ENCODE measurements around the gene MAU2. TPM values are rescaled to one million over a fixed set of nuclear protein-coding genes. Genes with fewer than 3 reads are reported as not detected.

MAU2 gene
- total RNA-seq, 1 experiment from 2014 or later, result 48.4 TPM

DNA sequence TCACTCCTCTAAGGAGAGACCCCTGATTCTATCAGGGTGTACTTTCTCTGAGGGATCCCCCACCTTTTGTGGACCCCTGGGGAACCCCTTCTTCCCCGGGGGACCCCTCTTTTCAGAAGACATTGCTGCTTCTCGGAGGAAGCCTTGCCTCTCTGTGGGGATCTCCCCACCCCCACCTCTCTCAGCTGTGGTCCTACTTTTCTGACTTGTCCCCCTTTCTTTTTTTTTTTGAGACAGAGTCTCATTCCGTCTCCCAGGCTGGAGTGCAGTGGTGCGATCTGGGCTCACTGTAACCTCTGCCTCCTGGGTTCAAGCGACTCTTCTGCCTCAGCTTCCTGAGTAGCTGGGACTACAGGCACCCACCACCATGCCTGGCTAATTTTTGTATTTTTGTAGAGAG, 66.5 kb downstream of the MAU2 start:
- peaks cover 5% of the 10 kb centered on the region for H3K79me1 ChIP-seq (ENCODE audit: insufficient read depth, low read depth, low read length, poor library complexity, severe bottlenecking)
- Mint-ChIP-seq H3K4me3 (peak overlapping the region; percentile 82 to 90), H3K36me3 (ENCODE audit: insufficient read depth in 1 of 3, low read depth in 3 of 3) (peaks cover 0 to 9% (median 3%) of the 10 kb centered on the region in 3 experiments; a peak in 2 of 7 replicates), H3K4me1 (peaks cover 29% of the 10 kb centered on the region in 2 experiments), H3K27me3 (ENCODE audit: low read depth) (peaks cover 4% of the 10 kb centered on the region; the same call in 1 of the 2 replicates), H3K9me3 (peaks cover 4 to 5% of the 10 kb centered on the region in 2 experiments; a peak in 4 of 5 replicates), H3K27ac (peak overlapping the region in 2 of 3 experiments; percentile 72 to 75; a peak in 3 of 7 replicates)
- H3K9ac ChIP-seq (ENCODE audit: extremely low read depth, insufficient read length, low read length), result no peak overlapping the region
- H3K79me2 ChIP-seq (ENCODE audit: insufficient read depth, low read length), result peaks cover 10% of the 10 kb centered on the region; the same call in 1 of the 2 replicates
- H3K14ac ChIP-seq (ENCODE audit: insufficient read depth, low read length), result no peak overlapping the region
- H2BK5ac ChIP-seq (ENCODE audit: insufficient read length, low read length), result no peak overlapping the region
- H3K9me3 ChIP-seq (ENCODE audit: control insufficient read depth, low read depth, low read length), result no peaks in the 10 kb centered on the region
- H4K91ac ChIP-seq (ENCODE audit: insufficient read length, low read depth, low read length), result no peak overlapping the region
- H2BK120ac ChIP-seq (ENCODE audit: low read depth, low read length, poor library complexity, severe bottlenecking), result no peak overlapping the region
- no peak overlapping the region for H2BK12ac ChIP-seq (ENCODE audit: insufficient read length, low read depth, low read length)
- H2BK15ac ChIP-seq (ENCODE audit: low read depth, low read length), result no peak overlapping the region
- H2BK20ac ChIP-seq (ENCODE audit: low read depth, low read length, poor library complexity, severe bottlenecking), result no peak overlapping the region
- TF ChIP-seq, protein P1, sequence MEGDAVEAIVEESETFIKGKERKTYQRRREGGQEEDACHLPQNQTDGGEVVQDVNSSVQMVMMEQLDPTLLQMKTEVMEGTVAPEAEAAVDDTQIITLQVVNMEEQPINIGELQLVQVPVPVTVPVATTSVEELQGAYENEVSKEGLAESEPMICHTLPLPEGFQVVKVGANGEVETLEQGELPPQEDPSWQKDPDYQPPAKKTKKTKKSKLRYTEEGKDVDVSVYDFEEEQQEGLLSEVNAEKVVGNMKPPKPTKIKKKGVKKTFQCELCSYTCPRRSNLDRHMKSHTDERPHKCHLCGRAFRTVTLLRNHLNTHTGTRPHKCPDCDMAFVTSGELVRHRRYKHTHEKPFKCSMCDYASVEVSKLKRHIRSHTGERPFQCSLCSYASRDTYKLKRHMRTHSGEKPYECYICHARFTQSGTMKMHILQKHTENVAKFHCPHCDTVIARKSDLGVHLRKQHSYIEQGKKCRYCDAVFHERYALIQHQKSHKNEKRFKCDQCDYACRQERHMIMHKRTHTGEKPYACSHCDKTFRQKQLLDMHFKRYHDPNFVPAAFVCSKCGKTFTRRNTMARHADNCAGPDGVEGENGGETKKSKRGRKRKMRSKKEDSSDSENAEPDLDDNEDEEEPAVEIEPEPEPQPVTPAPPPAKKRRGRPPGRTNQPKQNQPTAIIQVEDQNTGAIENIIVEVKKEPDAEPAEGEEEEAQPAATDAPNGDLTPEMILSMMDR (conservative IDR thresholded peaks at IDR 0.05), result no peak
- H4K8ac ChIP-seq (replicated peaks; ENCODE audit: insufficient read length, low read depth, low read length), result no peak overlapping the region
- H3K23me2 ChIP-seq (ENCODE audit: insufficient read length, low read depth, low read length, poor library complexity, severe bottlenecking), result peaks cover 10% of the 10 kb centered on the region
- H3T11ph ChIP-seq (ENCODE audit: low read length), result no peak overlapping the region
- H4K5ac ChIP-seq (ENCODE audit: insufficient read length, low read depth, low read length), result no peak overlapping the region
- no peak overlapping the region for H3K56ac ChIP-seq (ENCODE audit: insufficient read length, low read depth, low read length)
- no peaks in the 10 kb centered on the region for H3K27me3 ChIP-seq (ENCODE audit: insufficient read depth, low read length)
- H3K23ac ChIP-seq (ENCODE audit: insufficient read length, low read depth, low read length), result no peak overlapping the region
- H2AFZ ChIP-seq (ENCODE audit: low read length), result no peak overlapping the region
- no peak overlapping the region for H3K18ac ChIP-seq (ENCODE audit: insufficient read length, low read depth, low read length)
- no peaks in the 10 kb centered on the region; the same call in 1 of the 2 replicates for H3K4me1 ChIP-seq (ENCODE audit: insufficient read depth, low read length)
- H2AK5ac ChIP-seq (ENCODE audit: insufficient read length, low read length), result no peak overlapping the region
- no peaks in the 10 kb centered on the region for H4K20me1 ChIP-seq (ENCODE audit: control insufficient read depth, insufficient read depth, insufficient read length)
- H3K27ac ChIP-seq (ENCODE audit: insufficient read length, low read depth, low read length), result no peak overlapping the region
- DNase-seq, result no peak
- WGBS (ENCODE audit: extremely low coverage, insufficient read length, low lambda C conversion rate), result no CpG with 5 or more reads among the region's 5 CpGs
- no peak overlapping the region for H3K4ac ChIP-seq (ENCODE audit: low read depth, low read length)
- H3K4me2 ChIP-seq (ENCODE audit: insufficient read depth, insufficient read length, low read length), result no peak overlapping the region

All from H9 (cell line).